Measurements from ENCODE around the gene FOXO6.

DNA sequence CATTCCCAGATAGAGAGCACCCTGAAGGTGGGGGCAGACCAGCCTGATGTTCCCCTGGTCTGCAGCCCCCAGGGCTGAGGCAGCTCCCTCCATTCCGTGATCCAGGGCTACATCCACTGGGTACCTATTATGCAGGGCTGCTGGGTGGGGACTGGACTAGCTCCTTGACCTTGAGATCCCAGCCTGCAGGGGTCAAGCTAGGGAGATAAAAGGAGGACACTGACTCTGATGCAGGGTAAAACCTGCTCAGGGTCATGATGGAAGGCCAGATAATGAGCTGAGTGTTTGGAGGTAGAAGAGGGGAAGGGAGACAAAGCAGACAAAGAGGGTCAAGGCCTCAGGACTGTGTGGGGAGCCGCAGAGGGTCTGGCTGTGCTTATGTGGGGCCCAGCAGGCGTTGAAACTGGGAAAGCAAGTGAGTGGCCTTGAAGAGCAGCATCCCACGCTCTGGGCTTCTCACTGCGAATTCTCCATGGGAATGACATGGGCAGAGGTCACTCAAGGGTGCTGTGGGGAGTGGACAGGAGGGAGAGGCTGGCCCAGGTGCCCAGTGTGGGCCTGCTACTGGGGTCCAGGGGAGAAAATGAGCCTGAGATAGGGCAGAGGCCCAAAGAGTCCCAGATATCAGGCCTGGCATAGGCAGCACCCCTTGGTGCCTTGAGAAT, 9.7 kb downstream of the FOXO6 start:
- TF ChIP-seq YY1 (IDR thresholded peaks at IDR 0.05; ENCODE audit: low read depth, low read length) (no peak), CREB1 (IDR thresholded peaks at IDR 0.05; ENCODE audit: low read depth) (no peak)
